ENCODE data around the gene TMEM256. TPM values are rescaled to one million over a fixed set of nuclear protein-coding genes. Genes with fewer than 3 reads are reported as not detected.
A peak's percentile ranks its signal among the peaks of the same experiment; 100 is the strongest.

The TMEM256 gene
- total RNA-seq, 1 experiment from 2014 or later, result 88.9 TPM

GRCh38 chr17:7354262-7354843 lies 49.5 kb downstream of the TMEM256 start:
- peak; percentile 35 for DNase-seq (ENCODE audit: low read depth)

Other genes starting within 250 kb of the TMEM256 start
- 0.29 and 1.4 TPM in 2 replicates for gene ASGR1, start 224.7 kb downstream of the TMEM256 start, total RNA-seq (2014; rRNA removed)
- 16.6 and 17.3 TPM in 2 replicates for gene DLG4, start 184.3 kb downstream of the TMEM256 start, total RNA-seq (2014; rRNA removed)
- gene ACADVL, start 184.2 kb downstream of the TMEM256 start, total RNA-seq (2014; rRNA removed), result 485 and 564 TPM in 2 replicates
- gene DVL2, start 169.6 kb downstream of the TMEM256 start, total RNA-seq (2014; rRNA removed), result 64.8 and 71.4 TPM in 2 replicates
- gene PHF23, start 164.6 kb downstream of the TMEM256 start, total RNA-seq (2014; rRNA removed), result 54.7 and 56.4 TPM in 2 replicates
- gene GABARAP, start 161.6 kb downstream of the TMEM256 start, total RNA-seq (2014; rRNA removed), result 161 and 171 TPM in 2 replicates
- 59.1 and 65.5 TPM in 2 replicates for gene CTDNEP1, start 152.4 kb downstream of the TMEM256 start, total RNA-seq (2014; rRNA removed)
- gene ELP5, start 151.9 kb downstream of the TMEM256 start, total RNA-seq (2014; rRNA removed), result 52.6 and 58.2 TPM in 2 replicates
- not detected in 2 replicates for gene CLDN7, start 141.6 kb downstream of the TMEM256 start, total RNA-seq (2014; rRNA removed)
- 0.11 TPM in 1 of 2 replicates, not detected in the other for gene SLC2A4, start 122.4 kb downstream of the TMEM256 start, total RNA-seq (2014; rRNA removed)
- gene YBX2, start 109.5 kb downstream of the TMEM256 start, total RNA-seq (2014; rRNA removed), result not detected in 2 replicates
- gene EIF5A, start 96.5 kb downstream of the TMEM256 start, total RNA-seq (2014; rRNA removed), result 968 and 1,043 TPM in 2 replicates
- 98.7 and 119 TPM in 2 replicates for gene GPS2, start 88.7 kb downstream of the TMEM256 start, total RNA-seq (2014; rRNA removed)
- 15.1 and 15.7 TPM in 2 replicates for gene NEURL4, start 74.8 kb downstream of the TMEM256 start, total RNA-seq (2014; rRNA removed)
- 1.5 TPM in 1 of 2 replicates, not detected in the other for gene ACAP1, start 67.6 kb downstream of the TMEM256 start, total RNA-seq (2014; rRNA removed)
- 8.3 and 9.0 TPM in 2 replicates for gene KCTD11, start 51.9 kb downstream of the TMEM256 start, total RNA-seq (2014; rRNA removed)
- gene TMEM95, start 48.9 kb downstream of the TMEM256 start, total RNA-seq (2014; rRNA removed), result not detected in 2 replicates
- gene TNK1, start 23.0 kb downstream of the TMEM256 start, total RNA-seq (2014; rRNA removed), result 0.06 TPM in 1 of 2 replicates, not detected in the other
- gene PLSCR3, start 9.6 kb downstream of the TMEM256 start, total RNA-seq (2014; rRNA removed), result 38.1 and 54.4 TPM in 2 replicates
- gene NLGN2, start 3.7 kb upstream of the TMEM256 start, total RNA-seq (2014; rRNA removed), result 7.6 and 8.3 TPM in 2 replicates
- not detected in 2 replicates for gene SPEM1, start 16.2 kb upstream of the TMEM256 start, total RNA-seq (2014; rRNA removed)
- gene SPEM2, start 21.5 kb upstream of the TMEM256 start, total RNA-seq (2014; rRNA removed), result not detected in 2 replicates
- gene SPEM3, start 24.8 kb upstream of the TMEM256 start, total RNA-seq (2014; rRNA removed), result not detected in 2 replicates
- gene TMEM102, start 31.3 kb upstream of the TMEM256 start, total RNA-seq (2014; rRNA removed), result 0.75 and 0.90 TPM in 2 replicates
- gene FGF11, start 35.4 kb upstream of the TMEM256 start, total RNA-seq (2014; rRNA removed), result 23.4 and 23.8 TPM in 2 replicates
- gene CHRNB1, start 41.0 kb upstream of the TMEM256 start, total RNA-seq (2014; rRNA removed), result 51.9 and 60.3 TPM in 2 replicates
- 25.3 and 27.8 TPM in 2 replicates for gene ZBTB4, start 75.5 kb upstream of the TMEM256 start, total RNA-seq (2014; rRNA removed)
- not detected in 2 replicates for gene SLC35G6, start 77.3 kb upstream of the TMEM256 start, total RNA-seq (2014; rRNA removed)
- gene POLR2A, start 80.3 kb upstream of the TMEM256 start, total RNA-seq (2014; rRNA removed), result 63.7 and 81.4 TPM in 2 replicates
- 14.8 and 20.7 TPM in 2 replicates for gene TNFSF12, start 145.0 kb upstream of the TMEM256 start, total RNA-seq (2014; rRNA removed)
- gene TNFSF13, start 154.7 kb upstream of the TMEM256 start, total RNA-seq (2014; rRNA removed), result not detected in 2 replicates
- 108 and 131 TPM in 2 replicates for gene SENP3, start 157.8 kb upstream of the TMEM256 start, total RNA-seq (2014; rRNA removed)
- gene CD68, start 175.5 kb upstream of the TMEM256 start, total RNA-seq (2014; rRNA removed), result 48.2 and 56.4 TPM in 2 replicates
- gene MPDU1, start 179.8 kb upstream of the TMEM256 start, total RNA-seq (2014; rRNA removed), result 371 and 379 TPM in 2 replicates
- 0.96 and 2.0 TPM in 2 replicates for gene SOX15, start 186.0 kb upstream of the TMEM256 start, total RNA-seq (2014; rRNA removed)
- 49.4 and 51.8 TPM in 2 replicates for gene FXR2, start 210.8 kb upstream of the TMEM256 start, total RNA-seq (2014; rRNA removed)
- gene SAT2, start 223.7 kb upstream of the TMEM256 start, total RNA-seq (2014; rRNA removed), result 37.8 and 48.0 TPM in 2 replicates
- gene SHBG, start 226.0 kb upstream of the TMEM256 start, total RNA-seq (2014; rRNA removed), result 0.23 TPM in 1 of 2 replicates, not detected in the other
- not detected in 2 replicates for gene ATP1B2, start 246.8 kb upstream of the TMEM256 start, total RNA-seq (2014; rRNA removed)